IPS DF 19.7 (cell line): ENCODE measurements around the gene ZNF165.
A peak's percentile ranks its signal among the peaks of the same experiment; 100 is the strongest.
"Not testable (repeated sequence)": the region's sequence is repeated elsewhere in the genome, so short reads cannot be mapped to it uniquely, and the experiment has no call there.

Experiments used
- DNase-seq: peaks from one replicate; pipeline ENCODE4 v3.0.0-alpha.2; 2013; ENCODE audit warnings: low read depth, low spot score

Gene ZNF165

DNA sequence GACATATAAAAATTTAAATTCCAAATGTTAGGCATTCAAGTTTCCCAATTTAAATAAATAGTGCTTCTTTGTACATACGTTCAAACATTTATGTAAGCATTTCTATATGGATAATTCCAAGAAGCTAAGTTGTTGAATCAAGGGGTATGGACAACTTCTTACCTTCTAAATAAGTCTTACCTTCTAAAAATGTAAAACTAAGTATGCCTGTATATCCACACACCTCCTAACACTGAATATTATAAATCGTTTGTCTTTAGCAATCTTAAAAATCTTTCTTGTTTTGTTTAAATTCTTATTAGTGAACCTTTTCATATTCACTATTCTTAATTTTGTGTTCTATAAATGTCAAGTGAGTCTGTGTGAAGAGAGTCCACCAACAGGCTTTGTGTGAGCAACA is 41.5 kb downstream of the ZNF165 start:
- no peak for DNase-seq

GRCh38 chr6:28122283-28122682 is 41.9 kb downstream of the ZNF165 start:
- not testable (repeated sequence) for DNase-seq

DNA sequence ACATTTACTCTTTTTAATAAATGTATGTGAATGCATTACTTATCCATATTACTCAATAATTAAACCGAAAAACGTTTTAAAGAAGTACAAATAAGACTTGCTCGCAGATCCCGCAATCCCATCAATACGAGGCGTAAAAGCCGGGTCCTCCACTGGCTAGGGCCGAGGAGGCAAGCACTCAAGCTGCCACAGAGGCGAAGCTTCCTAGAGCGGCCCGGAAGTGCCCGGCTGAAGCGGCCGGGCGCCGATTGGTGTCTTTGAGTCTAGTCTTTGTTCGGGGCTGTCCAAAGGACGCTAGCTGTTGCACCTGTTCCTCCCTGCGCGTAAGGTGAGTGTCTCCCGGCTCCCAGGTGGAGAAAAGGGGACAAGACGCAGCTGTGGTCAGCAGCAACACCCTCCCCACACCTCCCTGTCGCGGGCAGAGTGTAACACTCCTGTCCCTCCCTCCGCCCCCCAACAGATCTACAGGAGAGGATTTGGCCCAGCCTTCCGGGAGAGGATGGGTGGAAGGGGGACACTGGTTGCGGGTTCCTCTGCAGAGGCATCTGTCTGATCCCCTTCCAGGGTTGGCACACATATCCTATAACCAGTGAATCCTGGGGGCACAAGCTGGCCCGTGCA is 44.1 kb downstream of the ZNF165 start, which contains the start of gene ZSCAN16:
TSS of gene ZSCAN16 (plus strand) at position 260 of the 621 bp plus-strand sequence. CDS start 835 bp downstream, outside the sequence.
- DNase-seq: peak; percentile 76

- no peak for DNase-seq
These were observed 44.6 kb downstream of the ZNF165 start for GRCh38 chr6:28124971-28125353.

GRCh38 chr6:28125401-28125800 is 45.0 kb downstream of the ZNF165 start:
- DNase-seq: no peak

DNA sequence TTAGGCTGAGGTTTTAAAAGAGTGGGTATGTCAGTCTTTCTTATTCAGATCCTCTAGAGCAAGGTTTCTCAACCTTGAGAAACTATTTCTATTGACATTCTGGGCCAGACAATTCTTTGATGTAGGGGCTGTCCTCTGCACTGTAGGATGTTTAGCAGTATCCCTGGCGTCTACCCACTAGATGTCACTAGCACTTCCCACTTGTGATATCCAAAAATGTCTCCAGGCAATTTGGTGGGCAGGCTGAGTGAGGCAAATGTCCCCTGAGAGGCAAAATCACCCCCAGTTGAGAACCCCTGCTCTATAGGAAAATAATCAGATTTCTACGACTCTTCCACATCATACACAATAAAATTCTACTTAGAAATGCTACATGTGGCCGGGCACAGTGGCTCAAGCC is 53.6 kb downstream of the ZNF165 start:
- DNase-seq: no peak

DNA sequence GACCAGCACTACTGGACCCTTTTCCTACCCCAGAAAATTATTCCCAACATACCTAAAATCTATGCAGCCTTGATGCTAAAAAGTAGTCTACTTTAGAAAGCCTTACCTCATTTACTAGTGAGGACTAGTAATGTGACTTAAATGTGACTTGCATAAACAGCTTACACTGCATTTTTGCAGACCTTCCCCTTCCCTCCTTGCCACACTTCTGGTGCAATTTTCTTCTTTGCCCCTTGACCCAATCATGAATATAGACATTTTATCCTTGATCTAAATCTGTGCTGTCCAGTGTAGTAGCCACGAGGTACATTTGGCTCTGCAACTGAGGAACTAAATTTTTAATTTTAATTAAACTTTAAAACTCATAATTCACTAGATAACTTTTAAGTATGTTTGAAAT is 54.3 kb downstream of the ZNF165 start:
- DNase-seq: no peak

DNA sequence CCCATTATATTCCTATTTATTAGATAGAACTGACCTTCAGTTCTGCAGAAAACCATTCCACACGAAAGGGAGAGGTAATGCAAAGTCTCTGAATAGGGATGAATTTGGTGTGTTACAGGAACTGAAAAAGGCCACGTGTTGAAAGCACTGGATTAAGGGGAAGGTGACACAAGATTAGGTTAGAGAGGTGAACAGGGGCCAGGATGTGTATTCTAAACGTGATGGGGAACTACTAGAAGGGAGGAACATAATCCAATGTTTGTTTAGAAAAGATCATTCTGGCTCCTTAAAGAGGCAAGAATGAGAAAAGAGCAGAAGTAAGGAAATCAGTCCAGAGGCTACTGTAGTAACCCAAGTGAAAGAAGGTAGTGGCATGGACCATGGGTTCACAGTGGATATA is 55.0 kb downstream of the ZNF165 start:
- no peak for DNase-seq

- DNase-seq: peak; percentile 80
These were observed 56.5 kb downstream of the ZNF165 start for GRCh38 chr6:28136585-28137504.

- DNase-seq: no peak
These were observed 57.2 kb downstream of the ZNF165 start for GRCh38 chr6:28137505-28137981.
